Stomach (tissue), 9 donors: ENCODE measurements around the gene FAM110A. TPM values are rescaled to one million over a fixed set of nuclear protein-coding genes. Genes with fewer than 3 reads are reported as not detected.

Experiments
- DNase-seq, 2 donors: peaks; one replicate each; pipeline versions ENCODE4 v3.0.0 to v3.0.0-alpha.2; 2013 to 2019
- H3K27ac ChIP-seq, 5 donors: fragments of 200-600 bp in 4 of 5; sonication (generic) in 4 of 5; one replicate each; pipeline ENCODE4 v1.5.1; 2013 to 2019; ENCODE audit warnings: mild to moderate bottlenecking in 1 of 5, moderate library complexity in 1 of 5
- H3K27me3 ChIP-seq, 3 donors: fragments of 200-600 bp; sonication (generic); one replicate each; pipeline ENCODE4 v1.5.1; 2017 to 2019; ENCODE audit warnings: mixed run types in 1 of 3
- H3K36me3 ChIP-seq, 4 donors: fragments of 200-600 bp; sonication (generic); 1 replicate in 3 of 4; 2 replicates in 1 of 4; pipeline ENCODE4 v1.5.1; 2016 to 2019
- H3K4me1 ChIP-seq, 4 donors: fragments of 200-600 bp; sonication (generic); one replicate each; pipeline ENCODE4 v1.5.1; 2016 to 2019
- H3K4me3 ChIP-seq, 4 donors: fragments of 200-600 bp; sonication (generic) in 3 of 4; one replicate each; pipeline ENCODE4 v1.5.1; 2016 to 2019; ENCODE audit warnings: mild to moderate bottlenecking in 1 of 4
- H3K9me3 ChIP-seq, 4 donors: fragments of 200-600 bp; sonication (generic); one replicate each; pipeline ENCODE4 v1.5.1; 2016 to 2019
- CTCF ChIP-seq, 7 experiments: fragments of 450-650 bp in 4 of 7; fragments of 200-600 bp in 3 of 7; sonication (generic) in 3 of 7; IDR thresholded peaks; one replicate each; pipeline ENCODE4 v1.5.1; 2016 to 2019; ENCODE audit warnings: antibody characterized with exemption in 7 of 7, control low read depth in 2 of 7, mild to moderate bottlenecking in 1 of 7
- EP300 ChIP-seq: sonication (generic); formaldehyde crosslinking; IDR thresholded peaks from one replicate; pipeline ENCODE4 v1.6.1; 2017; ENCODE audit warnings: antibody characterized with exemption
- POLR2A ChIP-seq, 4 donors: fragments of 450-650 bp; IDR thresholded peaks; one replicate each; pipeline ENCODE4 v1.6.1; 2016; ENCODE audit warnings: antibody characterized with exemption in 4 of 4, control low read depth in 2 of 4, mild to moderate bottlenecking in 1 of 4, moderate library complexity in 1 of 4
- POLR2AphosphoS5 ChIP-seq, 3 donors: sonication (generic); formaldehyde crosslinking; IDR thresholded peaks; one replicate each; pipeline ENCODE4 v1.6.1; 2016; ENCODE audit warnings: antibody characterized with exemption in 3 of 3
- WGBS, 5 donors: extraction: QIAGEN DNeasy Blood & Tissue Kit in 3 of 5; methylation state at CpG; one replicate each; pipeline versions ENCODE4 v1.1.5 to v1.1.7; 2013 to 2018; 5-methylcytosine and 5-hydroxymethylcytosine counted together
- intact Hi-C: fragments of 100-400 bp; cut with DNase I; formaldehyde crosslinking; loops from one replicate; pipeline ENCODE4 v1.15.1; 2023; ENCODE audit warnings: low total_unique reads
- polyA plus RNA-seq, 3 donors: library from polyadenylated mRNA; stranded (reverse); fragments of 200-250 nt; gene quantifications; one replicate each; pipeline ENCODE4 v1.2.3, GENCODE V29; 2013
- total RNA-seq, 5 donors: library from RNA; depleted of rRNA; stranded (reverse); fragments of >200 nt; gene quantifications; one replicate each; pipeline versions ENCODE4 v1.1.0 to v1.2.3, GENCODE V29; 2014 to 2016
- donor health status: healthy with polysubstance abuse.
- donor health status: Bipolar disorder and iron deficiency.
- donor health status: healthy.

The FAM110A gene
- total and polyA plus RNA-seq, 8 donors, result 0.58 to 17.6 (median 3.8) TPM

GRCh38 chr20:830011-830521, 3.4 kb upstream of the FAM110A start:
- H3K27me3 ChIP-seq, result no peaks in the 10 kb centered on the region
- peaks cover 13 to 22% (median 17%) of the 10 kb centered on the region in 4 donors for H3K4me1 ChIP-seq
- H3K27ac ChIP-seq, result no peak overlapping the region
- 69 to 84% (median 78%) methylated on average over 8 of the region's 8 CpGs for WGBS, 5 donors
- TF ChIP-seq EP300 (no peak), POLR2AphosphoS5 (IDR thresholded peaks at IDR 0.05) (no peak), CTCF (IDR thresholded peaks at IDR 0.05) (no peak), POLR2A (IDR thresholded peaks at IDR 0.05) (no peak)
- H3K9me3 ChIP-seq, result no peaks in the 10 kb centered on the region
- H3K36me3 ChIP-seq, result no peaks in the 10 kb centered on the region
- intact Hi-C loops, result no loop called here
- no peak for DNase-seq
- H3K4me3 ChIP-seq, result no peak overlapping the region

- Histone ChIP-seq H3K9me3 (no peaks in the 10 kb centered on the region), H3K4me3 (no peak overlapping the region), H3K27me3 (no peaks in the 10 kb centered on the region), H3K4me1 (peaks cover 15 to 33% (median 25%) of the 10 kb centered on the region in 4 donors), H3K36me3 (no peaks in the 10 kb centered on the region), H3K27ac (no peak overlapping the region)
- TF ChIP-seq POLR2A (IDR thresholded peaks at IDR 0.05) (no peak), POLR2AphosphoS5 (IDR thresholded peaks at IDR 0.05) (no peak), CTCF (IDR thresholded peaks at IDR 0.05) (no peak), EP300 (no peak)
- intact Hi-C loops, result no loop called here
- 85 to 89% (median 86%) methylated on average over 3 of the region's 3 CpGs for WGBS, 5 donors
- no peak for DNase-seq
Measured at GRCh38 chr20:831251-831650, 2.3 kb upstream of the FAM110A start.

- no peak for DNase-seq
- Histone ChIP-seq H3K9me3 (no peaks in the 10 kb centered on the region), H3K27me3 (no peaks in the 10 kb centered on the region), H3K27ac (no peak overlapping the region), H3K4me3 (no peak overlapping the region), H3K4me1 (peaks cover 15 to 37% (median 26%) of the 10 kb centered on the region in 4 donors), H3K36me3 (no peaks in the 10 kb centered on the region)
- intact Hi-C loops, result no loop called here
- TF ChIP-seq POLR2AphosphoS5 (IDR thresholded peaks at IDR 0.05) (no peak), CTCF (IDR thresholded peaks at IDR 0.05) (no peak), EP300 (no peak), POLR2A (IDR thresholded peaks at IDR 0.05) (no peak)
- 97 to 100% (median 100%) methylated on average over 2 to 3 of the region's 3 CpGs for WGBS, 5 donors
Measured at GRCh38 chr20:831956-832355, 1.6 kb upstream of the FAM110A start.

DNA sequence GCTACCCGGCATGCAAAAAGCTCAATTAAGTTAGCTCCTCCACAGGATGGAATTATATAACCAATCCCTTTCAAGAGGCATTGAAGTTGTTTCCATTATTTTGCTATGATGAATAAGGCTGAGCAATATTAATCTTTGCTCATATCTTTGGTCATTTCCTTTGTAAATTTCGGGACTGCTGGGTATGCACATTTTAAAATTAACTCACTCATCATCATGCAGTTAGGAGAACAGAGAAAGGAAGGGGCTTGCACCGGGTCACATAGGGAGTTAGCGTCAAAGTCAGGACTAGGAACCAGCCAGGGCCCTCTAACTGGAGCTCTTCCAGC, 430 bp upstream of the FAM110A start:
- Histone ChIP-seq H3K9me3 (peaks cover 0 to 4% (median 0%) of the 10 kb centered on the region in 4 donors), H3K27me3 (no peaks in the 10 kb centered on the region), H3K36me3 (no peaks in the 10 kb centered on the region), H3K4me3 (peak overlapping the region; percentile 75 to 79 (median 76)), H3K27ac (peak overlapping the region; percentile 39 to 88 (median 87)), H3K4me1 (peaks cover 15 to 40% (median 26%) of the 10 kb centered on the region in 4 donors)
- WGBS, 5 donors, result 4 to 8% (median 5%) methylated on average over 4 of the region's 4 CpGs
- no peak for TF ChIP-seq POLR2A (IDR thresholded peaks at IDR 0.05)
- no peak for TF ChIP-seq POLR2AphosphoS5 (IDR thresholded peaks at IDR 0.05)
- TF ChIP-seq CTCF (IDR thresholded peaks at IDR 0.05), result no peak
- TF ChIP-seq EP300, result no peak
- peak in 1 of 2 donors; percentile 41 for DNase-seq
- intact Hi-C loops, result no loop called here
